Neural progenitor cell (in vitro differentiated cells): ENCODE data around the gene RGS1.

Experiments used
- CTCF ChIP-seq: fragments of 200-600 bp; sonication (generic); IDR thresholded peaks from 2 replicates; pipeline ENCODE4 v1.5.1; 2017; ENCODE audit warnings: antibody characterized with exemption, mild to moderate bottlenecking
- EZH2 ChIP-seq: fragments of 200-600 bp; sonication (generic); IDR thresholded peaks from 2 replicates; pipeline ENCODE4 v1.6.1; 2017; ENCODE audit warnings: antibody characterized with exemption, mild to moderate bottlenecking, moderate library complexity
- EZH2phosphoT487 ChIP-seq: fragments of 200-600 bp; sonication (generic); IDR thresholded peaks from 2 replicates; pipeline ENCODE4 v1.6.1; 2017; ENCODE audit warnings: antibody characterized with exemption

- TF ChIP-seq CTCF (no peak), EZH2 (no peak), EZH2phosphoT487 (no peak)
Measured at GRCh38 chr1:192587386-192588266, 12.1 kb downstream of the RGS1 start.
